HG03103 (cell line): Measurements from ENCODE around the gene CDH4.
"Not testable (repeated sequence)": the region's sequence is repeated elsewhere in the genome, so short reads cannot be mapped to it uniquely, and the experiment has no call there.

Source experiments
- ATAC-seq: cut with Tn5 transposase; IDR thresholded peaks from one replicate; pipeline ENCODE4 v1.9.1; 2021; ENCODE audit warnings: low read depth; ENCODE audit not compliant: unreplicated experiment

Gene CDH4

GRCh38 chr20:61965606-61966491 lies 713.8 kb downstream of the CDH4 start:
- no peak for ATAC-seq

GRCh38 chr20:61966492-61967244 lies 714.6 kb downstream of the CDH4 start:
- ATAC-seq: no peak

GRCh38 chr20:61967300-61967699 lies 715.2 kb downstream of the CDH4 start:
- no peak for ATAC-seq

DNA sequence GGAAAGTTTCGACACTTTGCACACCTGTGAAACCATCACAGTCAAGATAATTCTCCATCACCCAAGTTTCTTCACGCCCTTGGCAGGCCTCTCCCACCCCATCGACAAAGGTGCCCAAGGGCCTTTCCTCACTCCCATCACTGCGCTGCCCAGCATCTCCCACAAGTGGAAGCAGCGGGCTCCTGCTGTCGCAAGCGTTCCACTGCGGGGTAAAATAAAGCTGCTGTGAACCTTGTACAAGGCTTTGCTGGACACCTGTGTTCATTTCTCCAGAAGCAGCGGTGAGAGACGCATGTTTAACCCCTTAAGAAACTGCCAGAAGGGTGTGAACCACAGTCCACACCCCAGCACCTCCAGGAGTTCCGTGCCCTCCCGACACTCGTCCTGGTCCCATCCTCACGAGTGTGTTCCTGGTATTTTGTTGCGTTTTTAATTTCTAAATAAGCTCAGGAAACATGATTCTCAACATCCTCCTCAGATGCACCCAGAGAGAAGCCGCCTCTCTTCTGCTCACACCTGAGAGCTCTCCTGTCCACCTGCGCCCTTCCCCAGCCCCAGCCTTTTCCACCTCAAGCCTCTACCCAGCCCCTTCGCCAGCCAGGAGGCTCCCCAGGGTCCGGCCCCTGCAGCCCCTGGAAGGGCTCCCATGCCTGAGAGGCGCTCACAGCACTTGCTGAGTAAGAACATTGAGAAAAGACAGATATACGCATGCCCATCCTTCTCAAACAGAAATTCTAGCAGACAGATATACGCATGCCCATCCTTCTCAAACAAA lies 716.2 kb downstream of the CDH4 start:
- no peak for ATAC-seq

- ATAC-seq: no peak
Measured at GRCh38 chr20:61968932-61969331, 716.9 kb downstream of the CDH4 start.

DNA sequence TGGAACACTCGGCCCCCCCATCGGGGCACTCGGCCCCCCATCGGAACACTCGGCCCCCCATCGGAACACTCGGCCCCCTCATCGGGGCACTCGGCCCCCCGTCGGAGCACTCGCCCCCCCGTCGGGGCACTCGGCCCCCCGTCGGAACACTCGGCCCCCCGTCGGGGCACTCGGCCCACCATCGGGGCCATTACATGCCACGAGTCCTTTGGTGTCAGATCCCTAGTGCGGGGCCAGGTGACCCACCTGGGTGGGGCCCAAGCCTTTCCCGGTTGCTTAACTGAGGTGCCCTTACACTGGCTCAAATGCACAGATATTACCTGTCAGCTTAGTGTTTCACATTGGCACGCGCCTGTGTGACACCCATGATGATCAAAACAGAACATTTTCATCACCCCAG lies 717.7 kb downstream of the CDH4 start:
- no peak for ATAC-seq

GRCh38 chr20:61970357-61970756 lies 718.3 kb downstream of the CDH4 start:
- ATAC-seq: no peak

DNA sequence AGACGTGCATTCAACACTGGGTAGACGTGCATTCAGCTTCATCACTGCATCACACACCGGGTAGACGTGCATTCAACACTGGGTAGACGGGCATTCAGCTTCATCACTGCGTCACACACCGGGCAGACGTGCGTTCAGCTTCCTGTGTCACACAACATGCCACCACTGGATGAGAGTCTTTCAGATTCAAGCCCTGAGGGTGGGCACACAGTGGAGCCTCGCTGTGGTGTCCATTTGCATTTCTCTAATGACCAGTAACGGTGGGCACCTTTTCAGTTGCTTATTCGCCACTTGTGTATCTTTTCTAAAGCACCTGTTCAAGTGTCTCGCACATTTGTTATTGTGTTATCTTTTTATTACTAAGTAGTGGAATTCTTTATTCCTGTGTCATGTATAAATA lies 719.5 kb downstream of the CDH4 start:
- not testable (repeated sequence) for ATAC-seq

DNA sequence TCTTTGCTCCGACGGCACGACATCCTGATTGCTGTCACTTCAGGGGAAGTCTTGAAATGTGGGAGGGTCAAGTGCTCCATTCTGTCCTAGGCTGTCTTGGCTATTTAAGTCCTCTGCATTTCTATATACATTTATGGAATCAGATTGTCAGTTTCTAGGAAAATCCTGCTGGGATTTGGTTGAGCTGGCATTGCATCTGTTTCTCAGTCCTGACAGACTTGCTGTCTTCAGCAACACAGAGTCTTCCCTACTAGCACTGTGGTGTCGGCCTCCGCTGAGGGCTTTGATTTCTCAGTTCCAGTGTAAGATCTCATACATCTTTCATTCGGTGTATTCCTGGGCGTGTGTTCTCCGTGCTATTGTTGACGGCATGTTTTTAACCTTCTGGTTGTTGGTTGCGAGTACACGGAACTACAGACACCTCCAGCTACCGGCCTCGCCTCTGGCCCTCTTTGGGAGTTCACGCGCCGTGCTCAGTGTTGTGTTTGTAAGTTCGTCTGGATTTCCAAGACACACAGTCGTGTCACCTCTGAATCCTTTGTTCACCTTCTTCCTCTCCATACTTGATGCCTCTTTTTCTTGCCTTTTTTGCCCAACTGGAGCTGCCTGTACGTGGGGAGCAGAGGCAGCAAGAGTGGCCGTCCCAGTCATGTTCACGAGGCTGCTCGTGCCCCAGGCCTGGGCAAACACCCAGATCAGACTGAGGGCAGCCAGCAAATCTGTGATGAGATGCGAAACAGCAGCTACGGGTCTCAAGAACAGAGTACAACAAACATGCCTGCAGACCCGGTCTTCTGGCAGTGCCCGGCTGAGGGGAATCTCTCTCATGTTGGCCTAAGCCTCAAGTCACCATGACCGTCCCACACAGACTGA lies 720.8 kb downstream of the CDH4 start:
- no peak for ATAC-seq

DNA sequence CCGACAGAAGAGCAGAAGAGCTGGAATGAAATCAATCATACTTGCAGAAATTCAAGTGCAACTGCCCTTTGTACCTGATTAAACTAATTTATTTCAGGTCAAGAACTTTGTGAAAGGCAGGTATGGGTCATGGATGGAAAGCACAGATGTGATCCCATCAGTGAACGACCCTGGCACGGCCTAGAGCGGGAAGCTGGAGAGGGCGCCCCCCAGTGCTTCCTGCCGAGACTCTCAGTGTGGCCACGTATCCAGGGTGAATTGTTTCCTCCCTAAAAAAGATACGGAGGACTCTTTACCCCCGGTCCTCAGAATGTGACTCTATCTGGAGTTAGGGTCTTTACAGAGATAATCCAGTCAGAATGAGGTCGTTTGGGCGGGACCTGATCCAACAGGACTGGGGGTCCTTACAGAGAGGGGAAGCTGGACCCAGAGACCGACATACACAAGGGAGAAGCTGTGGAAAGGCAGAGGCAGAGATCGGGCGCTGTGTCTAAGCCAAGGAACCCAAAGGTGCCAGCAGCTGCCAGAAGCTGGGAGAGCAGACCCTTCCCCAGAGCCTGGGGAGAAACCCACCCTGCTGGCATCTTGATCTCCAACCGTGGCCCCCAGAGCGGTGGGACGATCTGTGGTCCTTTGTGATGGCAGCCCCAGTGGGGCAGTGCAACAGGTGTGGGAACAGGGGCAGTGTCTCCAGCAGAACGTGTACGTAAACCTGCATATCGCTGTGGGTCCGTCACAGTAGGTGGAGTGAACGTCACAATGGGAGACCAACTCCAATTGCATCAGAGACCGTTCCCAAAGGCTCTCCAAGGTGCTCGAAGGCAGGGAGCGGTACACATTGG lies 721.7 kb downstream of the CDH4 start:
- no peak for ATAC-seq

GRCh38 chr20:61974357-61974665 lies 722.2 kb downstream of the CDH4 start:
- no peak for ATAC-seq

- no peak for ATAC-seq
Measured at GRCh38 chr20:61975407-61976129, 723.5 kb downstream of the CDH4 start.

GRCh38 chr20:61976263-61976643 lies 724.2 kb downstream of the CDH4 start:
- no peak for ATAC-seq

- no peak for ATAC-seq
Measured at GRCh38 chr20:61976644-61977418, 724.8 kb downstream of the CDH4 start.

DNA sequence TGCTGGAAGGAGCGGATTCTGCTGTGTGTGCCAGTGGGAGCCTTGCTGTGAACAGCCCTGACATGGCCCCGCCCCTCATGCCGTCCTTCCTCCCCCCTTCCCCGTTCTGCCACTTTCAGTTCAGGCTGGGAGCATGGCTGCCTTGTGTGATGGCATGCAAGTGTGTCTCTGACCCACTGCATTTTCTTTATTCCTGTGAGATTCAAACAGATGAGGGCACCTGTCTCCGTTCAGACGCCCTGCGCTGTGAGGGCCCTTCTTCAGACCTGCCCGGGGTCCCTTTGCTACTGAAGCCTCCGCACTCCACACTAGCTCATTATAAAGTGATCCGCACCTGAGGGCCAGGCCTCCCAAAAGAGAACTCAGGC lies 725.3 kb downstream of the CDH4 start:
- no peak for ATAC-seq

- ATAC-seq: no peak
Measured at GRCh38 chr20:61978491-61978890, 726.4 kb downstream of the CDH4 start.

DNA sequence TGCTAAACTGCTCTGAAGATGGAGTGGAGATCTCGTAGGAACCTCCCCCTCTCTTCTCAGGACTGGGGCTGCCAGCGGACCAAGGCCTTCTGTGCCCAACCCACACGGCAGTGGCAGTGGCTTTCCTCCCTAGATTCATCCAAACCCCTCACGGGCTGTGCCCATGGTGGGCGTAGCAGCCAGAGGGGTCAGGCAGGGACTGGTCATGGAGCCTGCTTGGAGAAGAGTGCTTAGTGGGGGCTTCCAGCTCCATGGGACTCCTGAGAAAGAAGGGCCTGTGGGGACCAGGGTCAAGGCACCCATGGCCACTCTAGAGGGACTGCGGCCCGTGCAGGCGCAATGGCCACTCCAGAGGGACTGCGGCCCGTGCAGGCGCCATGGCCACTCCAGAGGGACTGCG lies 727.0 kb downstream of the CDH4 start:
- ATAC-seq: no peak
